HepG2 (cell line): ENCODE results near the gene QKI. TPM values are rescaled to one million over a fixed set of nuclear protein-coding genes. Genes with fewer than 3 reads are reported as not detected.

Experiments
- ATAC-seq: fragments of 200-7000 bp; cut with Tn5 transposase; 3 replicates; pipeline ENCODE4 v1.9.1; 2020; ENCODE audit warnings: mild to moderate bottlenecking, moderate library complexity
- BruUV-seq: library from RNA; stranded (reverse); fragments of 400-500 nt; replicated peaks from 2 replicates; lab custom pipeline; 2021; lab: Mats Ljungman, UMichigan
- CTCF ChIA-PET: fragments of 300-600 bp; formaldehyde crosslinking; extraction: SDS; loops from one replicate; lab custom pipeline; 2021; ENCODE audit warnings: low total read pairs, inconsistent platforms, low intra/inter-chr PET ratio; lab: Yijun Ruan, JAX
- POLR2A ChIA-PET: fragments of 350-600 bp; sonication (Branson Sonifier 250); formaldehyde crosslinking; loops from one replicate; lab custom pipeline; 2020; ENCODE audit warnings: antibody characterized with exemption, inconsistent platforms; lab: Yijun Ruan, JAX
- DNase-seq: peaks from one replicate; pipeline ENCODE4 v3.0.0-alpha.2; 2015; ENCODE audit warnings: low spot score
- FAIRE-seq: peaks from 3 replicates; lab custom pipeline; 2011; peaks lifted over from hg19 to GRCh38; lab: Jason Lieb, UNC
- H2AFZ ChIP-seq: one replicate; pipeline ENCODE4 v1.6.1; 2011; ENCODE audit warnings: low read length, inconsistent platforms
- H3K27ac ChIP-seq: fragments of 300-600 bp; 3 replicates; pipeline ENCODE4 v1.8.0; 2011; ENCODE audit warnings: mixed run types, mild to moderate bottlenecking, mixed read lengths, low read length, inconsistent platforms; ENCODE audit not compliant: insufficient read depth; ENCODE audit errors: extremely low read length
- H3K27me3 ChIP-seq, 2 experiments: fragments of 200-600 bp in 1 of 2; 2 replicates in 1 of 2; 3 replicates in 1 of 2; pipeline versions ENCODE4 v1.6.0 to v1.8.0; 2011; ENCODE audit warnings: low read length in 2 of 2, mild to moderate bottlenecking in 2 of 2, moderate library complexity in 2 of 2, inconsistent platforms in 1 of 2; ENCODE audit not compliant: insufficient read depth in 2 of 2, control insufficient read depth in 1 of 2
- H3K36me3 ChIP-seq, 2 experiments: fragments of 200-600 bp in 1 of 2; replicated peaks in 1 of 2; 2 replicates in 1 of 2; 3 replicates in 1 of 2; pipeline versions ENCODE4 v1.5.1 to v1.8.0; 2011; ENCODE audit warnings: low read length in 2 of 2, inconsistent platforms in 1 of 2; ENCODE audit not compliant: insufficient read depth in 2 of 2, control insufficient read depth in 1 of 2
- H3K4me1 ChIP-seq: 2 replicates; pipeline ENCODE4 v1.5.1; 2012; ENCODE audit warnings: low read length, inconsistent platforms; ENCODE audit not compliant: insufficient read depth
- H3K4me2 ChIP-seq: 2 replicates; pipeline ENCODE4 v1.6.0; 2011; ENCODE audit warnings: low read depth, low read length, inconsistent platforms
- H3K4me3 ChIP-seq, 3 experiments: fragments of 200-600 bp in 1 of 3; sonication (generic), shearing (Covaris generic) in 1 of 3; replicated peaks in 1 of 3; 2 replicates each; pipeline ENCODE4 v1.5.1; 2011 to 2016; ENCODE audit warnings: low read length in 3 of 3, inconsistent platforms in 2 of 3, low read depth in 2 of 3, mild to moderate bottlenecking in 2 of 3, control low read depth in 1 of 3, mixed read lengths in 1 of 3; ENCODE audit not compliant: insufficient read depth in 1 of 3
- H3K79me2 ChIP-seq: one replicate; pipeline ENCODE4 v1.6.1; 2011; ENCODE audit warnings: low read length, inconsistent platforms; ENCODE audit not compliant: insufficient read depth
- H3K9ac ChIP-seq: 2 replicates; pipeline ENCODE4 v1.6.0; 2011; ENCODE audit warnings: mild to moderate bottlenecking, low read depth, low read length, inconsistent platforms; ENCODE audit not compliant: insufficient read depth
- H3K9me3 ChIP-seq: 2 replicates; pipeline ENCODE4 v1.5.1; 2012; ENCODE audit warnings: mild to moderate bottlenecking, low read length
- H4K20me1 ChIP-seq: 2 replicates; pipeline ENCODE4 v1.6.0; 2011; ENCODE audit warnings: inconsistent platforms, mild to moderate bottlenecking, low read length, moderate library complexity; ENCODE audit not compliant: insufficient read depth
- ARNTL ChIP-seq: sonication (generic); formaldehyde crosslinking; IDR thresholded peaks from 2 replicates; pipeline ENCODE4 v1.4.0; 2020; ENCODE audit warnings: mild to moderate bottlenecking, missing genetic modification reagents
- CBFB ChIP-seq: sonication (generic); formaldehyde crosslinking; IDR thresholded peaks from 2 replicates; pipeline ENCODE4 v1.4.0; 2020; ENCODE audit warnings: missing genetic modification reagents
- ETV5 ChIP-seq: IDR thresholded peaks from 2 replicates; pipeline ENCODE4 v1.6.1; 2018; ENCODE audit warnings: missing biosample characterization, missing genetic modification reagents, inconsistent platforms, borderline replicate concordance
- POLR2G ChIP-seq: fragments of 200-400 bp; formaldehyde crosslinking; IDR thresholded peaks from 2 replicates; pipeline ENCODE4 v1.6.1; 2018; ENCODE audit warnings: mild to moderate bottlenecking, low read depth, low read length, moderate library complexity
- TBX3 ChIP-seq: fragments of 450-650 bp; IDR thresholded peaks from 2 replicates; pipeline ENCODE4 v1.6.1; 2017; ENCODE audit warnings: antibody characterized with exemption, mild to moderate bottlenecking, inconsistent platforms, borderline replicate concordance
- THAP7 ChIP-seq: sonication (generic); formaldehyde crosslinking; IDR thresholded peaks from 2 replicates; pipeline ENCODE4 v1.8.1; 2023; ENCODE audit warnings: mild to moderate bottlenecking, missing genetic modification reagents
- XRCC5 ChIP-seq: fragments of 200-400 bp; formaldehyde crosslinking; optimal IDR thresholded peaks from 2 replicates; pipeline ENCODE3; 2017; ENCODE audit warnings: mild to moderate bottlenecking, low read length
- ZBTB21 ChIP-seq: sonication (generic); formaldehyde crosslinking; IDR thresholded peaks from 2 replicates; pipeline ENCODE4 v1.4.0; 2020; ENCODE audit warnings: missing genetic modification reagents
- ZNF501 ChIP-seq: sonication (generic); formaldehyde crosslinking; IDR thresholded peaks from 2 replicates; pipeline ENCODE4 v1.5.1; 2020; ENCODE audit warnings: mild to moderate bottlenecking, moderate library complexity, missing genetic modification reagents
- ZNF547 ChIP-seq: sonication (generic); formaldehyde crosslinking; IDR thresholded peaks from 2 replicates; pipeline ENCODE4 v1.5.1; 2020; ENCODE audit warnings: mild to moderate bottlenecking, missing genetic modification reagents
- ZNF678 ChIP-seq: sonication (generic); formaldehyde crosslinking; IDR thresholded peaks from 2 replicates; pipeline ENCODE4 v1.4.0; 2020; ENCODE audit warnings: mild to moderate bottlenecking, missing genetic modification reagents
- ZNF782 ChIP-seq: sonication (generic); formaldehyde crosslinking; IDR thresholded peaks from 2 replicates; pipeline ENCODE4 v1.4.0; 2020; ENCODE audit warnings: missing genetic modification reagents, mild to moderate bottlenecking, borderline replicate concordance
- WGBS: methylation state at CpG from one replicate; pipeline ENCODE4 v1.1.6; 2017; ENCODE audit warnings: low lambda C conversion rate; 5-methylcytosine and 5-hydroxymethylcytosine counted together
- in situ Hi-C: cut with HindIII; loops from 2 replicates; pipeline ENCODE4 v1.10.0; 2017; ENCODE audit warnings: low pct_unique_long_range_greater_than_20kb; ENCODE audit not compliant: extremely low pct_ligation_motif_present
- intact Hi-C: fragments of 100-400 bp; cut with micrococcal nuclease; formaldehyde crosslinking; loops from one replicate; pipeline ENCODE4 v1.10.0; 2022; ENCODE audit not compliant: unreplicated experiment
- polyA plus RNA-seq, 8 experiments: library from polyadenylated mRNA; depleted of rRNA in 3 of 8; stranded (reverse) in 7 of 8; unstranded in 1 of 8; fragments of >200 nt; fragmentation: Illumina TruSeq in 4 of 8; extraction: Trizol in 4 of 8; gene quantifications; 2 replicates each; pipeline versions ENCODE4 v1.2.1 to v1.2.3, GENCODE V29; 2011 to 2016; ENCODE audit warnings: low read depth in 4 of 8, missing spikeins in 1 of 8, mixed read lengths in 1 of 8; ENCODE audit not compliant: insufficient read depth in 1 of 8
- total RNA-seq, 5 experiments: library from RNA; depleted of rRNA; stranded (reverse); fragments of >200 nt; fragmentation: Illumina TruSeq; extraction: Trizol; gene quantifications; 2 replicates each; pipeline ENCODE4 v1.2.3, GENCODE V29; 2016; ENCODE audit warnings: low read depth in 1 of 5
- TF ChIP-seq, protein P1 (sequence below): sonication (generic); formaldehyde crosslinking; IDR thresholded peaks from 2 replicates; pipeline ENCODE4 v1.5.1; 2020; ENCODE audit warnings: mild to moderate bottlenecking, missing genetic modification reagents
- TF ChIP-seq, protein P2 (sequence below): sonication (generic); formaldehyde crosslinking; IDR thresholded peaks from 2 replicates; pipeline ENCODE4 v1.5.0; 2020; ENCODE audit warnings: missing genetic modification reagents

The QKI gene
- total and polyA plus RNA-seq, 2 of the 13 experiments (the other 11 are each of a cell fraction or from before 2014, with no cell fraction given), result 136 to 137 TPM

DNA sequence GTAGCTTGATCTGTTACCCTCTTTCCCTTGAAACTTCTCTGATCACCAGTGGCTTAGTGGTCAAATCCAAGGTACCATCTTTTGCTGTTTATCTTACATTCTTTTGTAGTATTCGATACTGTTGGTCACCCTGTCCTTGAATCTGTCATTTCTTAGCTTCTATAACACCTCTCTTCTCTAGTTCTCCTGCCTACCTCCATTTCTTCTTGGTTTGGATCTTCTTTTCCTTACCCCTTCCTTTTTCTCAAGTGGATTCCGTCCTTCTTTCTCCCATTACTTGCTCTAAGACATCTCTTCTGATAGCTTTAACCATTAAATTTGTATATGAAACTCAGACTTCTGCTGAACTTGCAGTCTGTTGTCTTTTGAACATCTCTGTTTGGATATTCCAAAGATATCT lies 39.9 kb downstream of the QKI start:
- Histone ChIP-seq H3K4me2 (no peak overlapping the region), H4K20me1 (peaks cover 18% of the 10 kb centered on the region), H3K4me1 (peaks cover 1% of the 10 kb centered on the region; the same call in 1 of the 2 replicates), H3K79me2 (peaks cover 99% of the 10 kb centered on the region), H3K27ac (no peak overlapping the region), H3K4me3 (no peak overlapping the region), H3K9me3 (no peaks in the 10 kb centered on the region), H3K9ac (no peak overlapping the region), H2AFZ (no peak overlapping the region), H3K36me3 (peaks cover 0 to 18% of the 10 kb centered on the region in 2 experiments; a peak in 4 of 5 replicates), H3K27me3 (no peaks in the 10 kb centered on the region)
- in situ Hi-C loops (no loop called here), intact Hi-C loops (no loop called here)
- no TSS peak for BruUV-seq
- DNase-seq, result no peak
- TF ChIP-seq ZBTB21 (no peak), ZNF782 (no peak), XRCC5 (no peak), POLR2G (no peak), ZNF501 (CRISPR knock-in tag) (no peak), ARNTL (CRISPR knock-in tag) (no peak), ZNF547 (CRISPR knock-in tag) (no peak), ZNF678 (no peak), CBFB (no peak), ETV5 (no peak), THAP7 (CRISPR knock-in tag) (no peak), TBX3 (no peak)
- TF ChIP-seq, protein P1, sequence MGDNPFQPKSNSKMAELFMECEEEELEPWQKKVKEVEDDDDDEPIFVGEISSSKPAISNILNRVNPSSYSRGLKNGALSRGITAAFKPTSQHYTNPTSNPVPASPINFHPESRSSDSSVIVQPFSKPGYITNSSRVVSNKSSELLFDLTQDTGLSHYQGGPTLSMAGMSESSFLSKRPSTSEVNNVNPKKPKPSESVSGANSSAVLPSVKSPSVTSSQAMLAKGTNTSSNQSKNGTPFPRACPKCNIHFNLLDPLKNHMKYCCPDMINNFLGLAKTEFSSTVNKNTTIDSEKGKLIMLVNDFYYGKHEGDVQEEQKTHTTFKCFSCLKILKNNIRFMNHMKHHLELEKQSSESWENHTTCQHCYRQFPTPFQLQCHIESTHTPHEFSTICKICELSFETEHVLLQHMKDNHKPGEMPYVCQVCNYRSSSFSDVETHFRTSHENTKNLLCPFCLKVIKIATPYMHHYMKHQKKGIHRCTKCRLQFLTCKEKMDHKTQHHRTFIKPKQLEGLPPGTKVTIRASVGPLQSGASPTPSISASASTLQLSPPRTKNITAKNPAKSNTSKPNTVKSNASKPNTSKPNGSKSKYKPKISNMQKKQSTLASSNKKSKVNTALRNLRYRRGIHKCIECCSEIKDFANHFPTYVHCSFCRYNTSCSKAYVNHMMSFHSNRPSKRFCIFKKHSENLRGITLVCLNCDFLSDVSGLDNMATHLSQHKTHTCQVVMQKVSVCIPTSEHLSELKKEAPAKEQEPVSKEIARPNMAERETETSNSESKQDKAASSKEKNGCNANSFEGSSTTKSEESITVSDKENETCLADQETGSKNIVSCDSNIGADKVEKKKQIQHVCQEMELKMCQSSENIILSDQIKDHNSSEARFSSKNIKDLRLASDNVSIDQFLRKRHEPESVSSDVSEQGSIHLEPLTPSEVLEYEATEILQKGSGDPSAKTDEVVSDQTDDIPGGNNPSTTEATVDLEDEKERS, result no peak
- TF ChIP-seq, protein P2, sequence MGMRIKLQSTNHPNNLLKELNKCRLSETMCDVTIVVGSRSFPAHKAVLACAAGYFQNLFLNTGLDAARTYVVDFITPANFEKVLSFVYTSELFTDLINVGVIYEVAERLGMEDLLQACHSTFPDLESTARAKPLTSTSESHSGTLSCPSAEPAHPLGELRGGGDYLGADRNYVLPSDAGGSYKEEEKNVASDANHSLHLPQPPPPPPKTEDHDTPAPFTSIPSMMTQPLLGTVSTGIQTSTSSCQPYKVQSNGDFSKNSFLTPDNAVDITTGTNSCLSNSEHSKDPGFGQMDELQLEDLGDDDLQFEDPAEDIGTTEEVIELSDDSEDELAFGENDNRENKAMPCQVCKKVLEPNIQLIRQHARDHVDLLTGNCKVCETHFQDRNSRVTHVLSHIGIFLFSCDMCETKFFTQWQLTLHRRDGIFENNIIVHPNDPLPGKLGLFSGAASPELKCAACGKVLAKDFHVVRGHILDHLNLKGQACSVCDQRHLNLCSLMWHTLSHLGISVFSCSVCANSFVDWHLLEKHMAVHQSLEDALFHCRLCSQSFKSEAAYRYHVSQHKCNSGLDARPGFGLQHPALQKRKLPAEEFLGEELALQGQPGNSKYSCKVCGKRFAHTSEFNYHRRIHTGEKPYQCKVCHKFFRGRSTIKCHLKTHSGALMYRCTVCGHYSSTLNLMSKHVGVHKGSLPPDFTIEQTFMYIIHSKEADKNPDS (CRISPR knock-in tag), result no peak
- WGBS, result 95% methylated on average over 2 of the region's 2 CpGs
- no peak for ATAC-seq
- FAIRE-seq, result no peak
- CTCF ChIA-PET, result no interaction called here
- POLR2A ChIA-PET, result no interaction called here
